Measurements from ENCODE around the gene CCDC66. TPM values are rescaled to one million over a fixed set of nuclear protein-coding genes. Genes with fewer than 3 reads are reported as not detected.
"Not testable (repeated sequence)": the region's sequence is repeated elsewhere in the genome, so short reads cannot be mapped to it uniquely, and the experiment has no call there.

The CCDC66 gene
- polyA plus RNA-seq, 1 donor from 2014 or later: 20.9 TPM

- not testable (repeated sequence) for H3K9me3 Mint-ChIP-seq, H3K27me3 Mint-ChIP-seq
- Mint-ChIP-seq H3K4me1 (peaks cover 18 to 27% (median 24%) of the 10 kb centered on the region in 3 donors), H3K4me3 (peak overlapping the region in 1 of 4 donors; percentile 9), H3K36me3 (peaks cover 29% of the 10 kb centered on the region), H3K27ac (peak overlapping the region in 2 of 3 donors; percentile 45 to 84)
Measured at GRCh38 chr3:56608479-56608878, 51.5 kb downstream of the CCDC66 start.

- H3K36me3 Mint-ChIP-seq: peaks cover 24% of the 10 kb centered on the region
- peaks cover 18 to 27% (median 24%) of the 10 kb centered on the region in 3 donors for H3K4me1 Mint-ChIP-seq
- peak overlapping the region in 1 of 3 donors; percentile 41 for H3K27ac Mint-ChIP-seq
- no peaks in the 10 kb centered on the region for H3K27me3 Mint-ChIP-seq
- H3K4me3 Mint-ChIP-seq: no peak overlapping the region
- H3K9me3 Mint-ChIP-seq: no peaks in the 10 kb centered on the region
Measured at GRCh38 chr3:56610669-56611335, 53.8 kb downstream of the CCDC66 start.

- no peak overlapping the region for H3K27ac Mint-ChIP-seq
- H3K4me3 Mint-ChIP-seq: no peak overlapping the region
- peaks cover 24% of the 10 kb centered on the region for H3K36me3 Mint-ChIP-seq
- H3K4me1 Mint-ChIP-seq: peaks cover 18 to 27% (median 24%) of the 10 kb centered on the region in 3 donors
- H3K9me3 Mint-ChIP-seq: no peaks in the 10 kb centered on the region
- no peaks in the 10 kb centered on the region for H3K27me3 Mint-ChIP-seq
Measured at GRCh38 chr3:56611364-56611763, 54.4 kb downstream of the CCDC66 start.

DNA sequence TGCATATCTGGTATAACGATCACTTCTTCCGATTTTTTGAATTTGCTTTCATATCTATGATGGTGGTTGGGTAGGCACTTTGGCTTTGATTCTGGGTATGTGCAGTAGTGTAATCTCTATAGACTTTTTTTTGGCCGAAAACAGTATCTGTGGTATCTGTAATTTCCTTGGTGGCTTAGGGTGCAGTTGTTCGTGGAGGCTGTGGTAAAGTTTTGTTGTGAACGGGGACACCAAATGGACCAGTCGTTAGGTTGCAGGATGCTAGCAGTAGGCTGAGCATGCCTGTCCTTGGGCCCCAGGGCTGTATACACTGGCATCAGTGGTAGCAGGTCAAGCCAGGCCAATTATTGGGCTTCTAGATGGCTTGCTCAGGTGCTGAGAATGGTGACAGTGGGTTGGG, 55.2 kb downstream of the CCDC66 start:
- Mint-ChIP-seq H3K27ac (peak overlapping the region in 2 of 3 donors; percentile 73 to 87), H3K4me3 (no peak overlapping the region), H3K4me1 (peaks cover 18 to 22% (median 22%) of the 10 kb centered on the region in 3 donors), H3K36me3 (peaks cover 22% of the 10 kb centered on the region), H3K27me3 (no peaks in the 10 kb centered on the region), H3K9me3 (no peaks in the 10 kb centered on the region)

DNA sequence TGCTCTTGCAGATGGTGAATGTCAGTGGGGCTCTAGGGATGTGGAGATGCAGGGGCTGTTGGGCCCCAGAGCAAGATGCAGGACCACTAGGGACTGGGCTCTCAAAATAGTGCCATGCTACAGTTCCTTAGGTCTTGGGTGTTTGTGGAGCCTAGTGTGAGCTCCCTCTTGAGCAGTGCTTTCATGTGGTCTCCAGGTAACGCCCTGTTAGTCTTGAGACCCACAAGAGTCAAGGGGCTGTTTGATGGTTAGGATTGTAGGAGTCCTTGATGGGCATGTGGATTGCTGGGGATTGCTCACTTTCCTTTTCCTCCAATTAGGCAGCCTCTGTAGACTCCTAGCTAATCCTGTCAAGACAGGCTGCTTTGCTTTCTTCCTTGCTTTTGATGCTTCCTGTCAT, 56.0 kb downstream of the CCDC66 start:
- no peaks in the 10 kb centered on the region for H3K9me3 Mint-ChIP-seq
- H3K4me3 Mint-ChIP-seq: no peak overlapping the region
- peaks cover 22% of the 10 kb centered on the region for H3K36me3 Mint-ChIP-seq
- H3K27me3 Mint-ChIP-seq: no peaks in the 10 kb centered on the region
- peak overlapping the region in 1 of 3 donors; percentile 21 for H3K27ac Mint-ChIP-seq
- peaks cover 14 to 17% (median 14%) of the 10 kb centered on the region in 3 donors for H3K4me1 Mint-ChIP-seq

DNA sequence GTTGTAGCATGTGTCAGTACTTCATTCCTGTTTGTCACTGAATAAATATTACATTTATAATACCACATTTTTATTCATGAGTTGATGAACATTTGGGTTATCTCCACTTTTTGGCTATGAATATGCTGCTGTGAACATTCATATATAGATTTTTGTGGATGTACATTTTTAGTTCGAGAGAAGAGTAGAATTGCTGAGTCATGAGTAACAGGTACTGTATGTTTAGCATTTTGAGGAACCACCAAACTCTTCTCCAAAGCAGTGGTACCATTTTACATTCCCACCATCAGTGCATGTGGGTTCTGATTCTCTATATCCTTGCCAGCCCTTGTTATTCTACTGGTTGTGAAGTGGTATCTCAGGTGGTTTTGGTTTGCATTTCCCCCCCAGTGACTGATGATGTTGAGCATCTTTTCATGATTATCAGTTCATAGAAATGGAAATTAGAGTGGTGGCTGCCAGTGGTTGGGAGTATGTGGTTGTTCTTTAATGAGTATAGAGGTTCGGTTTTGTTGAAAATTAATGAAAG, 59.6 kb downstream of the CCDC66 start:
- no peaks in the 10 kb centered on the region for H3K27me3 Mint-ChIP-seq
- no peaks in the 10 kb centered on the region for H3K9me3 Mint-ChIP-seq
- H3K4me3 Mint-ChIP-seq: no peak overlapping the region
- peaks cover 3 to 9% (median 6%) of the 10 kb centered on the region in 3 donors for H3K4me1 Mint-ChIP-seq
- H3K27ac Mint-ChIP-seq: no peak overlapping the region
- peaks cover 11% of the 10 kb centered on the region for H3K36me3 Mint-ChIP-seq

GRCh38 chr3:56620371-56620770, 63.4 kb downstream of the CCDC66 start:
- no peaks in the 10 kb centered on the region for H3K27me3 Mint-ChIP-seq
- H3K9me3 Mint-ChIP-seq: no peaks in the 10 kb centered on the region
- no peak overlapping the region for H3K4me3 Mint-ChIP-seq
- H3K36me3 Mint-ChIP-seq: peaks cover 6% of the 10 kb centered on the region
- H3K4me1 Mint-ChIP-seq: peaks cover 0 to 3% (median 0%) of the 10 kb centered on the region in 3 donors
- no peak overlapping the region for H3K27ac Mint-ChIP-seq

DNA sequence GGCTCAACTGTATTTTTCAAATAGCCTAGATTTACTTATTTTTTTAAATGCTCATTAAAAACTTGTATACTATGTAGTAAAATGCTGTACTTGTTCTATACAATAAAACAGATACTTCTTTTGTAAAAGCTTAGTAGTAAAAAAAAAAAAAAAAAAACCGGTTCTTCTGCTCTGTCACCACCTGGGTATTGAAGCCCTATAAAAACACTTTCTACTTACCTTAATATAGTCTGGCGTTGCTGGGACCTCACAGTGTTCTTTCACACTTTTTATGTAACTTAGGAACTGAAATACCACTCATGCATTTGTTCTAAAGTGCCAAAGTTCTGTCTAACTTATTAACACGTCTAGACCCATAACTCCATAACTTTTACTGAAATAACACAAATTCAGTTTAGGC, 64.7 kb downstream of the CCDC66 start:
- no peak overlapping the region for H3K4me3 Mint-ChIP-seq
- no peak overlapping the region for H3K27ac Mint-ChIP-seq
- peaks cover 0 to 3% (median 0%) of the 10 kb centered on the region in 3 donors for H3K4me1 Mint-ChIP-seq
- H3K27me3 Mint-ChIP-seq: no peaks in the 10 kb centered on the region
- peaks cover 6% of the 10 kb centered on the region for H3K36me3 Mint-ChIP-seq
- H3K9me3 Mint-ChIP-seq: no peaks in the 10 kb centered on the region

GRCh38 chr3:56622381-56622780, 65.4 kb downstream of the CCDC66 start:
- H3K27ac Mint-ChIP-seq: no peak overlapping the region

DNA sequence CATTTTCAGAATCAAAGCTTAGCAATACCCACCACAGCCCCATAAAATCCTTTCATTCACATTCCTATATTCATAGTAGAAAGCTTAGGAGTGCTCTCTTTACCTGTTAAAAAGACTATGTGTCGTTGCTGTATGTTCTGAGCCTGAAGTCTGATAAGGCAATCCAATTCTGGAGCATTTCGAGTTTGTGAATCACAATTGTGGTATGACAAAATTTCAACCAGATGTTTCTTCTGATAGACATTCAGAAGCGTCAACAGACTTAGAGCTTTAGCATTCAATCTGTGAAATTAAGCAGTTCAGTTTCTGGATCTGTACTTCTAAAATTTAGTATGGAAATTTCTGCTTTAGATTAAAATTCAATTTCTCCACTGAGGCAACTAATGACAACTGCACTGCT, 67.8 kb downstream of the CCDC66 start:
- H3K27ac Mint-ChIP-seq: no peak overlapping the region

More at GRCh38 chr3:56622381-56622780, 65.4 kb downstream of the CCDC66 start:
- Mint-ChIP-seq H3K36me3 (peaks cover 9% of the 10 kb centered on the region), H3K4me1 (peaks cover 0 to 3% (median 3%) of the 10 kb centered on the region in 3 donors), H3K27me3 (no peaks in the 10 kb centered on the region), H3K4me3 (no peak overlapping the region), H3K9me3 (no peaks in the 10 kb centered on the region)

GRCh38 chr3:56629047-56629446, 72.1 kb downstream of the CCDC66 start:
- Mint-ChIP-seq H3K4me1 (peaks cover 0 to 6% (median 0%) of the 10 kb centered on the region in 3 donors), H3K27ac (no peak overlapping the region), H3K36me3 (peaks cover 12% of the 10 kb centered on the region), H3K4me3 (no peak overlapping the region), H3K27me3 (no peaks in the 10 kb centered on the region), H3K9me3 (no peaks in the 10 kb centered on the region)

More for the DNA sequence above, 67.8 kb downstream of the CCDC66 start:
- Mint-ChIP-seq H3K9me3 (no peaks in the 10 kb centered on the region), H3K36me3 (peaks cover 14% of the 10 kb centered on the region), H3K4me1 (peaks cover 0 to 6% (median under 1%) of the 10 kb centered on the region in 3 donors), H3K27me3 (no peaks in the 10 kb centered on the region), H3K4me3 (no peak overlapping the region)

- Mint-ChIP-seq H3K36me3 (peaks cover 12% of the 10 kb centered on the region), H3K27ac (peak overlapping the region in 1 of 3 donors; percentile 73), H3K4me1 (peaks cover 0 to 6% (median 0%) of the 10 kb centered on the region in 3 donors)
Measured at GRCh38 chr3:56629451-56629850, 72.5 kb downstream of the CCDC66 start.

GRCh38 chr3:56630966-56631365, 74.0 kb downstream of the CCDC66 start:
- H3K27ac Mint-ChIP-seq: no peak overlapping the region
- peaks cover 12% of the 10 kb centered on the region for H3K36me3 Mint-ChIP-seq
- peaks cover 0 to 6% (median 0%) of the 10 kb centered on the region in 3 donors for H3K4me1 Mint-ChIP-seq
- H3K4me3 Mint-ChIP-seq: no peak overlapping the region
- no peaks in the 10 kb centered on the region for H3K27me3 Mint-ChIP-seq
- no peaks in the 10 kb centered on the region for H3K9me3 Mint-ChIP-seq

More at GRCh38 chr3:56629451-56629850, 72.5 kb downstream of the CCDC66 start:
- H3K9me3 Mint-ChIP-seq: no peaks in the 10 kb centered on the region
- H3K27me3 Mint-ChIP-seq: no peaks in the 10 kb centered on the region
- no peak overlapping the region for H3K4me3 Mint-ChIP-seq

DNA sequence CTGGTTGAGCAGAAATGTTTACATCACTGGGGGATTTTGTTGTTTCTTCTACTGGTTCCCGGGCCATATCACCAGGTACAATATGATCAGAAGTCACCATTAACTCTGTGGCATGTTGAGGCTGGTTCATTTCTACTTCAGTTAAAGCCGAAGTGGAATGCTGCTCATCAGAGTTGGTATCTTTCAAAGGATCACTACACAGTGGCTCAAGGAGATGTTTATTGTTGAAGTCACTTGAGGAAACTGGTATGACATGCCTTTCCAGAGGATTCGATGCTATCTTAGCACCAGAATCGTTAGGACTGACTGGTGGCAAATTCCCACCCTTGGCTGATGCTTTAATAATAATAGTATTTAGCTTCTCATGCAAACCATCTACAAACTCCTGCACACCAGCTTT, 76.2 kb downstream of the CCDC66 start:
- peaks cover 0 to 3% (median 2%) of the 10 kb centered on the region in 3 donors for H3K4me1 Mint-ChIP-seq
- peaks cover 3% of the 10 kb centered on the region for H3K36me3 Mint-ChIP-seq
- H3K9me3 Mint-ChIP-seq: no peaks in the 10 kb centered on the region
- H3K27me3 Mint-ChIP-seq: no peaks in the 10 kb centered on the region
- H3K4me3 Mint-ChIP-seq: no peak overlapping the region
- peak overlapping the region in 2 of 3 donors; percentile 50 to 78 for H3K27ac Mint-ChIP-seq

- Mint-ChIP-seq H3K27me3 (no peaks in the 10 kb centered on the region), H3K36me3 (peaks cover 3% of the 10 kb centered on the region), H3K4me1 (peaks cover 0 to 3% (median 2%) of the 10 kb centered on the region in 3 donors), H3K4me3 (no peak overlapping the region), H3K27ac (peak overlapping the region in 1 of 3 donors; percentile 78), H3K9me3 (no peaks in the 10 kb centered on the region)
Measured at GRCh38 chr3:56633602-56634535, 76.9 kb downstream of the CCDC66 start.

All from IgD-negative memory B cell (primary cell).